HEK293 (cell line): ENCODE results near the gene HNRNPL.
A peak's percentile ranks its signal among the peaks of the same experiment; 100 is the strongest.

ENCODE experiments used
- CTCF ChIA-PET: fragments of 350-600 bp; formaldehyde crosslinking; extraction: SDS; loops from one replicate; lab custom pipeline; 2021; ENCODE audit warnings: antibody characterized with exemption; lab: Yijun Ruan, JAX
- POLR2A ChIA-PET: fragments of 300-600 bp; formaldehyde crosslinking; extraction: SDS; loops from one replicate; lab custom pipeline; 2020; ENCODE audit warnings: antibody characterized with exemption, inconsistent platforms; lab: Yijun Ruan, JAX
- H3K27ac ChIP-seq: fragments of 200-500 bp; sonication (Bioruptor generic); 2 replicates; pipeline ENCODE4 v1.5.1; 2014; ENCODE audit warnings: low read depth, low read length, control low read depth, inconsistent platforms; ENCODE audit errors: extremely low read depth
- H3K36me3 ChIP-seq, 2 experiments: fragments of 200-500 bp in 1 of 2; sonication (Bioruptor generic) in 1 of 2; 1 replicate in 1 of 2; 2 replicates in 1 of 2; pipeline ENCODE4 v1.5.1; 2014 to 2017; ENCODE audit warnings: inconsistent platforms in 2 of 2, low read length in 2 of 2; ENCODE audit not compliant: control insufficient read depth in 2 of 2, insufficient read depth in 1 of 2
- H3K4me1 ChIP-seq: fragments of 200-500 bp; sonication (Bioruptor generic); 2 replicates; pipeline ENCODE4 v1.5.1; 2014; ENCODE audit warnings: mild to moderate bottlenecking, low read length, inconsistent platforms; ENCODE audit not compliant: control insufficient read depth, insufficient read depth
- H3K4me3 ChIP-seq: 2 replicates; pipeline ENCODE4 v1.5.1; 2011; ENCODE audit warnings: low read depth, mild to moderate bottlenecking, control low read depth, low read length, moderate library complexity
- H3K9me3 ChIP-seq: fragments of 200-500 bp; sonication (Bioruptor generic); 2 replicates; pipeline ENCODE4 v1.5.1; 2014; ENCODE audit warnings: low read depth, low read length, inconsistent platforms; ENCODE audit not compliant: control insufficient read depth, insufficient read depth
- BCL11A ChIP-seq: fragments of 450-650 bp; formaldehyde crosslinking; IDR thresholded peaks from 2 replicates; pipeline ENCODE4 v1.5.1; 2016; ENCODE audit warnings: low read depth, missing biosample characterization, missing genetic modification characterization
- EGR2 ChIP-seq: fragments of 450-650 bp; formaldehyde crosslinking; IDR thresholded peaks from 2 replicates; pipeline ENCODE4 v1.5.1; 2016; ENCODE audit warnings: low read depth, missing biosample characterization, missing genetic modification characterization
- KLF1 ChIP-seq: fragments of 450-650 bp; formaldehyde crosslinking; IDR thresholded peaks from 2 replicates; pipeline ENCODE4 v1.5.1; 2016; ENCODE audit warnings: missing biosample characterization, missing genetic modification characterization
- KLF7 ChIP-seq: fragments of 450-650 bp; formaldehyde crosslinking; IDR thresholded peaks from 2 replicates; pipeline ENCODE4 v1.5.1; 2016; ENCODE audit warnings: missing biosample characterization, missing genetic modification characterization, borderline replicate concordance
- KLF9 ChIP-seq: fragments of 450-650 bp; formaldehyde crosslinking; IDR thresholded peaks from 2 replicates; pipeline ENCODE4 v1.5.1; 2016; ENCODE audit warnings: missing biosample characterization, missing genetic modification characterization, low read depth
- OSR2 ChIP-seq: fragments of 450-650 bp; formaldehyde crosslinking; IDR thresholded peaks from 2 replicates; pipeline ENCODE4 v1.5.1; 2016; ENCODE audit warnings: missing biosample characterization, missing genetic modification characterization
- PRDM4 ChIP-seq: fragments of 450-650 bp; formaldehyde crosslinking; IDR thresholded peaks from 2 replicates; pipeline ENCODE4 v1.5.1; 2017; ENCODE audit warnings: missing biosample characterization, missing genetic modification characterization
- ZBTB1 ChIP-seq: fragments of 450-650 bp; formaldehyde crosslinking; IDR thresholded peaks from 2 replicates; pipeline ENCODE4 v1.5.1; 2016; ENCODE audit warnings: missing biosample characterization, missing genetic modification characterization
- ZBTB17 ChIP-seq: fragments of 450-650 bp; formaldehyde crosslinking; IDR thresholded peaks from 2 replicates; pipeline ENCODE4 v1.5.1; 2016; ENCODE audit warnings: missing biosample characterization, missing genetic modification characterization
- ZFHX2 ChIP-seq: fragments of 450-650 bp; formaldehyde crosslinking; conservative IDR thresholded peaks from 2 replicates; pipeline ENCODE4 v1.5.1; 2016; ENCODE audit warnings: missing biosample characterization, missing genetic modification characterization
- ZIC2 ChIP-seq: fragments of 450-650 bp; formaldehyde crosslinking; IDR thresholded peaks from 2 replicates; pipeline ENCODE4 v1.5.1; 2016; ENCODE audit warnings: missing biosample characterization, missing genetic modification characterization
- ZNF112 ChIP-seq: fragments of 450-650 bp; formaldehyde crosslinking; IDR thresholded peaks from 2 replicates; pipeline ENCODE4 v1.5.0; 2017; ENCODE audit warnings: missing biosample characterization, missing genetic modification characterization
- ZNF202 ChIP-seq: fragments of 450-650 bp; formaldehyde crosslinking; IDR thresholded peaks from 2 replicates; pipeline ENCODE4 v1.5.1; 2016; ENCODE audit warnings: missing biosample characterization, missing genetic modification characterization, borderline replicate concordance
- ZNF248 ChIP-seq: fragments of 450-650 bp; formaldehyde crosslinking; IDR thresholded peaks from 2 replicates; pipeline ENCODE4 v1.5.1; 2017; ENCODE audit warnings: missing biosample characterization, missing genetic modification characterization
- ZNF302 ChIP-seq: fragments of 450-650 bp; formaldehyde crosslinking; IDR thresholded peaks from 2 replicates; pipeline ENCODE4 v1.5.1; 2016; ENCODE audit warnings: missing biosample characterization, missing genetic modification characterization, low read depth
- ZNF335 ChIP-seq: fragments of 450-650 bp; formaldehyde crosslinking; conservative IDR thresholded peaks from 2 replicates; pipeline ENCODE4 v1.5.1; 2016; ENCODE audit warnings: missing biosample characterization, missing genetic modification characterization
- ZNF366 ChIP-seq: fragments of 450-650 bp; formaldehyde crosslinking; conservative IDR thresholded peaks from 2 replicates; pipeline ENCODE4 v1.5.1; 2016; ENCODE audit warnings: missing biosample characterization, missing genetic modification characterization
- ZNF514 ChIP-seq: fragments of 450-650 bp; formaldehyde crosslinking; IDR thresholded peaks from 2 replicates; pipeline ENCODE4 v1.5.1; 2016; ENCODE audit warnings: missing biosample characterization, missing genetic modification characterization
- ZNF571 ChIP-seq: fragments of 450-650 bp; formaldehyde crosslinking; IDR thresholded peaks from 2 replicates; pipeline ENCODE4 v1.5.0; 2017; ENCODE audit warnings: missing biosample characterization, missing genetic modification characterization
- ZNF623 ChIP-seq: fragments of 450-650 bp; formaldehyde crosslinking; IDR thresholded peaks from 2 replicates; pipeline ENCODE4 v1.5.1; 2016; ENCODE audit warnings: missing biosample characterization, missing genetic modification characterization
- ZNF776 ChIP-seq: fragments of 450-650 bp; formaldehyde crosslinking; IDR thresholded peaks from 2 replicates; pipeline ENCODE4 v1.5.0; 2017; ENCODE audit warnings: missing biosample characterization, missing genetic modification characterization, borderline replicate concordance
- ZNF792 ChIP-seq: fragments of 450-650 bp; formaldehyde crosslinking; IDR thresholded peaks from 2 replicates; pipeline ENCODE4 v1.5.1; 2016; ENCODE audit warnings: missing biosample characterization, missing genetic modification characterization
- TF ChIP-seq, protein P1 (sequence below): fragments of 450-650 bp; formaldehyde crosslinking; optimal IDR thresholded peaks from 2 replicates; pipeline ENCODE3; 2016; ENCODE audit warnings: missing biosample characterization, mild to moderate bottlenecking, missing genetic modification characterization
- TF ChIP-seq, protein P2 (sequence below): fragments of 450-650 bp; formaldehyde crosslinking; IDR thresholded peaks from 2 replicates; pipeline ENCODE4 v1.5.1; 2016; ENCODE audit warnings: missing biosample characterization, missing genetic modification characterization
- TF ChIP-seq, protein P3 (sequence below): fragments of 450-650 bp; formaldehyde crosslinking; IDR thresholded peaks from 2 replicates; pipeline ENCODE4 v1.5.1; 2016; ENCODE audit warnings: missing biosample characterization, missing genetic modification characterization, borderline replicate concordance

HNRNPL gene

GRCh38 chr19:38788478-38789243, 61.1 kb downstream of the HNRNPL start, which contains the start of gene LGALS7B:
Gene LGALS7B (plus strand): TSS chr19:38789200. CDS start chr19:38789227, 27 bp downstream.
- H3K27ac ChIP-seq, result no peak within 1 kb of the TSS
- peak; percentile 51 for TF ChIP-seq EGR2 (tag by site-specific recombination)
- peak; percentile 89 for TF ChIP-seq ZIC2
- no peak for TF ChIP-seq KLF7 (tag by site-specific recombination)
- TF ChIP-seq ZNF335 (tag by site-specific recombination), result peak; percentile 49
- TF ChIP-seq KLF9, result no peak
- no peak for TF ChIP-seq ZNF202
- peak; percentile 85 for TF ChIP-seq KLF1 (tag by site-specific recombination)
- TF ChIP-seq ZNF112, result no peak
- TF ChIP-seq, protein P1, sequence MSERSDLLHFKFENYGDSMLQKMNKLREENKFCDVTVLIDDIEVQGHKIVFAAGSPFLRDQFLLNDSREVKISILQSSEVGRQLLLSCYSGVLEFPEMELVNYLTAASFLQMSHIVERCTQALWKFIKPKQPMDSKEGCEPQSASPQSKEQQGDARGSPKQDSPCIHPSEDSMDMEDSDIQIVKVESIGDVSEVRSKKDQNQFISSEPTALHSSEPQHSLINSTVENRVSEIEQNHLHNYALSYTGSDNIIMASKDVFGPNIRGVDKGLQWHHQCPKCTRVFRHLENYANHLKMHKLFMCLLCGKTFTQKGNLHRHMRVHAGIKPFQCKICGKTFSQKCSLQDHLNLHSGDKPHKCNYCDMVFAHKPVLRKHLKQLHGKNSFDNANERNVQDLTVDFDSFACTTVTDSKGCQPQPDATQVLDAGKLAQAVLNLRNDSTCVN (tag by site-specific recombination), result no peak
- TF ChIP-seq, protein P2, sequence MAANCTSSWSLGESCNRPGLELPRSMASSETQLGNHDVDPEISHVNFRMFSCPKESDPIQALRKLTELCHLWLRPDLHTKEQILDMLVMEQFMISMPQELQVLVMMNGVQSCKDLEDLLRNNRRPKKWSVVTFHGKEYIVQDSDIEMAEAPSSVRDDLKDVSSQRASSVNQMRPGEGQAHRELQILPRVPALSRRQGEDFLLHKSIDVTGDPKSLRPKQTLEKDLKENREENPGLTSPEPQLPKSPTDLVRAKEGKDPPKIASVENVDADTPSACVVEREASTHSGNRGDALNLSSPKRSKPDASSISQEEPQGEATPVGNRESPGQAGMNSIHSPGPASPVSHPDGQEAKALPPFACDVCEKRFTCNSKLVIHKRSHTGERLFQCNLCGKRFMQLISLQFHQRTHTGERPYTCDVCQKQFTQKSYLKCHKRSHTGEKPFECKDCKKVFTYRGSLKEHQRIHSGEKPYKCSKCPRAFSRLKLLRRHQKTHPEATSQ (tag by site-specific recombination), result no peak
- no peak for TF ChIP-seq ZNF776 (tag by site-specific recombination)
- peak; percentile 66 for TF ChIP-seq ZFHX2
- no peak for TF ChIP-seq ZNF302 (tag by site-specific recombination)
- no peak for TF ChIP-seq ZNF792 (tag by site-specific recombination)
- no peak for TF ChIP-seq ZNF514 (tag by site-specific recombination)
- no peak for TF ChIP-seq PRDM4 (tag by site-specific recombination)
- TF ChIP-seq ZNF248 (tag by site-specific recombination), result no peak
- POLR2A ChIA-PET, result no interaction called here
- H3K9me3 ChIP-seq, result no peaks in the 10 kb centered on the region
- 0 out of 2 replicates have a peak, but pooled peaks cover 2% of the 10 kb centered on the region for H3K4me1 ChIP-seq
- no peaks in the 10 kb centered on the region; a peak in 1 of 3 replicates for H3K36me3 ChIP-seq
- CTCF ChIA-PET, result interaction anchor here (0.6 to 0.8 kb wide), 2 partner anchors 19 to 609 kb away, joined by 3 to 6 read pairs; no protein-coding TSS in a partner anchor
- H3K4me3 ChIP-seq, result no peak within 1 kb of the TSS

GRCh38 chr19:38786572-38787265, 63.1 kb downstream of the HNRNPL start:
- no peak overlapping the region for H3K27ac ChIP-seq
- ChIA-PET POLR2A (interaction anchor here (0.6 to 1.8 kb wide), 6 partner anchors 17 to 144 kb away, joined by 3 to 9 read pairs (median 3); partner anchors contain the start of genes MRPS12 and SARS2), CTCF (interaction anchor here (0.8 to 2.1 kb wide), 4 partner anchors 9 to 144 kb away, joined by 3 to 12 read pairs (median 5); partner anchors contain the start of genes MRPS12 and SARS2)
- H3K9me3 ChIP-seq, result no peaks in the 10 kb centered on the region
- no peak overlapping the region for H3K4me3 ChIP-seq
- 0 out of 2 replicates have a peak, but pooled peaks cover 2% of the 10 kb centered on the region for H3K4me1 ChIP-seq
- no peaks in the 10 kb centered on the region; a peak in 1 of 3 replicates for H3K36me3 ChIP-seq
- TF ChIP-seq OSR2 (tag by site-specific recombination) (no peak), ZNF623 (tag by site-specific recombination) (no peak), ZNF335 (tag by site-specific recombination) (no peak), BCL11A (tag by site-specific recombination) (no peak), ZNF366 (tag by site-specific recombination) (no peak), ZBTB1 (tag by site-specific recombination) (no peak), ZNF571 (tag by site-specific recombination) (no peak), ZBTB17 (tag by site-specific recombination) (peak; percentile 99)
- TF ChIP-seq, protein P3, sequence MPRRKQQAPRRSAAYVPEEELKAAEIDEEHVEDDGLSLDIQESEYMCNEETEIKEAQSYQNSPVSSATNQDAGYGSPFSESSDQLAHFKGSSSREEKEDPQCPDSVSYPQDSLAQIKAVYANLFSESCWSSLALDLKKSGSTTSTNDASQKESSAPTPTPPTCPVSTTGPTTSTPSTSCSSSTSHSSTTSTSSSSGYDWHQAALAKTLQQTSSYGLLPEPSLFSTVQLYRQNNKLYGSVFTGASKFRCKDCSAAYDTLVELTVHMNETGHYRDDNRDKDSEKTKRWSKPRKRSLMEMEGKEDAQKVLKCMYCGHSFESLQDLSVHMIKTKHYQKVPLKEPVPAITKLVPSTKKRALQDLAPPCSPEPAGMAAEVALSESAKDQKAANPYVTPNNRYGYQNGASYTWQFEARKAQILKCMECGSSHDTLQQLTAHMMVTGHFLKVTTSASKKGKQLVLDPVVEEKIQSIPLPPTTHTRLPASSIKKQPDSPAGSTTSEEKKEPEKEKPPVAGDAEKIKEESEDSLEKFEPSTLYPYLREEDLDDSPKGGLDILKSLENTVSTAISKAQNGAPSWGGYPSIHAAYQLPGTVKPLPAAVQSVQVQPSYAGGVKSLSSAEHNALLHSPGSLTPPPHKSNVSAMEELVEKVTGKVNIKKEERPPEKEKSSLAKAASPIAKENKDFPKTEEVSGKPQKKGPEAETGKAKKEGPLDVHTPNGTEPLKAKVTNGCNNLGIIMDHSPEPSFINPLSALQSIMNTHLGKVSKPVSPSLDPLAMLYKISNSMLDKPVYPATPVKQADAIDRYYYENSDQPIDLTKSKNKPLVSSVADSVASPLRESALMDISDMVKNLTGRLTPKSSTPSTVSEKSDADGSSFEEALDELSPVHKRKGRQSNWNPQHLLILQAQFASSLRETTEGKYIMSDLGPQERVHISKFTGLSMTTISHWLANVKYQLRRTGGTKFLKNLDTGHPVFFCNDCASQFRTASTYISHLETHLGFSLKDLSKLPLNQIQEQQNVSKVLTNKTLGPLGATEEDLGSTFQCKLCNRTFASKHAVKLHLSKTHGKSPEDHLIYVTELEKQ (tag by site-specific recombination), result no peak
